Left cardiac atrium (tissue), 4 donors: ENCODE data around the gene SYT7. TPM values are rescaled to one million over a fixed set of nuclear protein-coding genes. Genes with fewer than 3 reads are reported as not detected.

Experiments used
- ATAC-seq, 2 donors: fragments of 200-7000 bp; cut with Tn5 transposase; one replicate each; pipeline ENCODE4 v1.9.1; 2020; ENCODE audit warnings: mild to moderate bottlenecking in 2 of 2, moderate library complexity in 2 of 2
- DNase-seq: peaks from one replicate; pipeline ENCODE4 v3.0.0-alpha.2; 2020
- intact Hi-C, 2 donors: fragments of 100-400 bp; cut with DNase I; formaldehyde crosslinking; loops; one replicate each; pipeline versions ENCODE4 v1.14.1 to v1.15.1; 2022 to 2023
- total RNA-seq, 2 donors: library from RNA; stranded (reverse); fragmentation: NEBNext Ultra II Directional; extraction: Animal tissue kit (Norgen Biotek cat#: 25700); gene quantifications; one replicate each; pipeline ENCODE4 v1.2.1, GENCODE V29; 2021
- donor health status: DM: no; HTN: yes; CAD: no.
- donor health status: DM: no; HTN: yes; CAD: no; lungs with severe emphysema.
- donor health status: DM: yes; HTN: yes; CAD: no.
- donor health status: Dilated cardiomyopathy.

The SYT7 gene
- total RNA-seq, 2 donors from 2014 or later: 36.7 to 39.7 TPM

GRCh38 chr11:61511383-61511782 is 69.5 kb downstream of the SYT7 start:
- intact Hi-C loops: no loop called here
- no peak for DNase-seq
- no peak for ATAC-seq

DNA sequence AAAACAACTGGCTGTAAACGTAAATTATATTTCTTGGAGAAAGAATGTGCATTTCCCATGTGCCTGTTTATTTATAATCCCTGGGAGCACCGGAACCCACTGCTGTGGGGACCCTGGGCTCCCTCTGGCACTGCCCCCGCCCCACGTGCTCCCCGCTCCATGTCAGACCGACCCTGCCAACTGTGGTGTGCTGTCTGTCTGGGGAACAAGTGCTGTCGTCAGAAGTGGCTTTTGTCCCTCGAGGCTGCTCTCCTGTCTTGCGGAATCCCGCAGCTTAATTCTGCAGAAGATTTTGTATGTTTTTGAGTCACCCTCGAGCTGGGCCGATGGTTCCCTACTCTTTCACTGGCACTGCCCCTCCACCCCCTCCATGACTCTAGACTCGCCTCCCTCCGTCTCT is 69.9 kb downstream of the SYT7 start:
- no peak for DNase-seq
- intact Hi-C loops: no loop called here

GRCh38 chr11:61510166-61510919 is 70.5 kb downstream of the SYT7 start:
- intact Hi-C loops: no loop called here
- DNase-seq: no peak

More for the DNA sequence above, 69.9 kb downstream of the SYT7 start:
- no peak for ATAC-seq

GRCh38 chr11:61509043-61510029 is 71.5 kb downstream of the SYT7 start:
- peak; percentile 88 to 89 for ATAC-seq
- intact Hi-C loops: no loop called here
- DNase-seq: peak; percentile 70

More at GRCh38 chr11:61510166-61510919, 70.5 kb downstream of the SYT7 start:
- no peak for ATAC-seq

DNA sequence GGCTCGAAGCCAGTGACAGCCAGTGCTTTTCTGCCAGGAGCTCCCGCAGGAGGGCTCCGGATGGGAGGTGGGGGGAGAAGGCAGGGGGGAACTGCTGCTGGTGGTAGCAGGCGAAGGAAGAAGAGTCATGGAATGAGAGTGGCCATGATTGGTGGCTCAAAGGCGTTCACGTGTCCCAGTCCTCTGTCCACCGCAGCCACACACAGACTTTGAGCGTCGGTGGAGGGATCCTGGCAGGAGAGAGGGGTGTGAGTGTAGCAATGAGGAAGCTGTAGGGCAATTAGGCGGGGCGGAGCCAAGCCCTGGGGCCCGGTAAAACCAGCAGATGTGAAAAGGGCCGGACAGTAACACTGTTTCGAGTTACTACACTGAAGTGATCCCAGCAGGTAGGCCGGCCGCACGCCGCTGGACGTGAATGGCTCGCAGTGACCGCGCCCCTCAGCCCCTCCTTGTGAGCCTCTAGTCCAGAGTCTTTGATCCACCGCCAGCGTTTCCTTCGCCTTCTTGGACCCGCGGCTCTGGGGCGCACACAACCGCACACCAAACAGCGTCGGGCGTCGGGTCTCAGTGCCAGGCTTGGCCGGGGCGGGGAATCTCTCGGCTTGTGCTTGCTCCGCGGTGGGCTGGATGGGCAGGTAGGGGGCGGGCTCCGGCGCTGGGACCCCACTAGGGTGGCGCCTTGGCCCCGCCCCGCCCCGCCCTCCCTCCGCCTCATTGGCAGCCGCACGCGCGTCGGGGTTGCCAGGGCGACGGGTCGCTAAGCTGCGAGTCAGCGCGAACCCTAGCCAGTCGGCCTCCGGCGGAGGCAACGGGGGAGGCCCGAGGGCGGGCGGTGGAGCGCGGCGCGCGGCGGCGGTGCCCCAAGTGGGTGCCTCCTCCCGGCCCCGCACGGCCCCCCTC is 72.7 kb downstream of the SYT7 start, which contains the start of gene LRRC10B:
LRRC10B (plus strand) TSS at position 788 of the 900 bp plus-strand sequence. CDS start 250 bp downstream, outside the sequence.
- DNase-seq (no peak), ATAC-seq (no peak)
- intact Hi-C loops: no loop called here

DNA sequence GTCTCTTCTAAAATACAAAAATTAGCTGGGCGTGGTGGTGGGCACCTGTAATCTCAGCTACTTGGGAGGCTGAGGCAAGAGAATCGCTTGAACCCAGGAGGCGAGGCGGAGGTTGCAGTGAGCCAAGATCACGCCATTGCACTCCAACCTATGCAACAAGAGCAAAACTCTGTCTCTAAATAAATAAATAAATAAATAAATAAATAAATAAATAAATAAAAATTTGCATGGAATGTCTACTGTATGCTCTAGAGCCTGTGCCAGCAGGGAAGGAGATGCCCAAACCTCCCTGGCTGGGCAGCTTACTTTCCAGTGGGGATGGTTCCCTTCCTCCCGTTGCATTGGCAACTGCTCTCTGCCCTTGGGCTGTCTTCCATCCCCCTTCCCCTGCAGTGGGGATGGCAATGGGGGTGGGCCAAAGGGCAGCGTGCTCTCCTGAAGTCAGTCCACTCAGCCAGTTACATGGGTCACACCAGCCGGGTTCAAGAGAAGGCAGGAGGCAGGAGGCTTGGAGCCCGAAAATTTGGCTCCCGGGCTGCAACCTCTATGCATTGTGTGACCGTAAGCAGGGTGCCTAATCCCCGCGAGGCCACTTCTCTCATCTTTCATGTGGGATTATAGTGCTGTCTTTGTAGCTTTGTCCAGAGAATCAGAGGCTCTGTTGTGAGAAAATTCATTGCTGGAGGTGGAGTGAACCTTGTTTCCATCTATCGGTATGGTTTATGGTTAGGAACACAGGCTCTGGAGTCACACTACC is 73.7 kb downstream of the SYT7 start:
- intact Hi-C loops: no loop called here
- no peak for DNase-seq
- no peak for ATAC-seq

- intact Hi-C loops: no loop called here
- DNase-seq (no peak), ATAC-seq (no peak)
Measured at GRCh38 chr11:61505640-61506155, 75.2 kb downstream of the SYT7 start.

- ATAC-seq: no peak
- DNase-seq: no peak
- intact Hi-C loops: no loop called here
Measured at GRCh38 chr11:61505106-61505505, 75.8 kb downstream of the SYT7 start.

DNA sequence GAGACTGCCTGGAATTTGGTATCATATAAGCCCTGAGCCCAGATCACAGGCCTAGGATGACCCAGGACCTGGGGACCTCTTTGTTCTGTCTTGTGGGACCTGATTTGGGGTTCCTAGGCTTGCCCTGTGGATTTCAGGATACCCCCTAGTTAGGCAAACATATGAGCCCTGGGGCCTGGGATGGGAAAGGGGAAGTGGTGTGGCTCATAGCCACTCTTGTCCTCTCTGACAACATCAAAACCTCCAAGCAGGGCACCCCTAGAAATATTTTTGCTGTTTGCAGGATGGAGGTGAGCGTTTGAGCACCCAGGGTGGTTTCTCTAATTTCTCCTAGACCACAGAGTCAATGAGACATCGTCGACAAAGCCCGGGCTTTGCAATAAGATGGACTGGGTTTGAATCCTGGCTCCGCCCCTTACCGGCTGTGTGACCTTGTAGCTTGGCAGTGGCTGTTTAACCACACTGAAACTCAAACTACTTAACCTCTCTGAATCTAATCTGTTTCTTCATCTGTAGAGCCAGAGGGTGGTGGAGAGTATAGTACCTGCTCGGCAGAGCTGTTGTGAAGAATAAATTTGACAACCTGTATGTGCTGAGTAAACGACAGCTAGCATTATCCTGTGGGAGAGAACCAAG is 77.6 kb downstream of the SYT7 start:
- DNase-seq (no peak), ATAC-seq (no peak)
- intact Hi-C loops: no loop called here

DNA sequence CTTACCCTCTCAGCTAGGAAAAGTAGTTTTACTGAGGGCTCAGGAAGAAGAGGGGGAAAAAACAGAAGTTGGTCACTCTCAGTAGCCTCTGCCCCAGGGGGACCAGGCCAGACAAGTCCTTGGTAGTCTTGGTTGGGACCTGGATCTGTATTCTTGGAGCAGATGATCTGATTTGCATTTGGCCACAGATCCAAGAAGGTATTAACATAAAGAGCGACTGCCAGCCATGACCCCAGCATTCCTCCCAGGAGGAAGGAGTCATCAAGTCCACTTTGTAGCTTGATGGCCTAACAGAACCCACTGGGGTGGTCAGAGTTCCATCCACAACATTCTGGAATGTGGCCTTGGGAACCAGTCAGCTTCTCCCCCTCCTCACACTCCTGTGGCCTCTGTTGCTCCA is 78.4 kb downstream of the SYT7 start:
- no peak for ATAC-seq
- intact Hi-C loops: no loop called here
- DNase-seq: no peak

GRCh38 chr11:61499816-61500491 is 80.9 kb downstream of the SYT7 start:
- intact Hi-C loops: no loop called here
- no peak for ATAC-seq
- no peak for DNase-seq

DNA sequence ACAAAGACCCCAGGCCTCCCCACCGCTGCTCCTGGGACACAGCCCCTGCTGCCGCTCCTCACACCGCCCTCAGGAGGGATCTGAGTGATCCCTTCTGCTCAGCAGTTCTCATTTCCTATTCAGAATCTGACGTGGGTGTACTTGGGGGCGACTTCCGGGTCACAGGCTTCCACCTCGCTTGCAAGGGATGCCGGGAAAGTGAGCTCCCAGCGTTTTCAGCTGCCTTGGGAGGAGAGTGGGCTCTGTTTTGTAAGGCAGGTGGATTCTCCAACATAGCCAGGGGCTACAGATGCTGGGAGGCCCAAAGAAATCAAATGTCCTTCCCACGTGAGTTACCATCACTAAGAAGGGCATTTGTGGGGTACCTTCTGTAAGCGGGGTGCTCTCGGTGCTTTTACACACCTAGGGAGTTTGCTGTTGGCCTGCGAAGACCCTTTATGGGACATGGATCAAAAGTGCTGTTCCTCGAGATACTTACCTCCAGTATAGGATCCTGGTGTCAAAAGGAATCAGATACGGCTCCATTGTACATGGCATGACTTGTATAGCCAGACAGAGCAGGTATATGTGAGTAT is 82.0 kb downstream of the SYT7 start:
- no peak for ATAC-seq
- no peak for DNase-seq
- intact Hi-C loops: no loop called here

- DNase-seq (no peak), ATAC-seq (no peak)
- intact Hi-C loops: no loop called here
Measured at GRCh38 chr11:61497876-61498275, 83.0 kb downstream of the SYT7 start.

DNA sequence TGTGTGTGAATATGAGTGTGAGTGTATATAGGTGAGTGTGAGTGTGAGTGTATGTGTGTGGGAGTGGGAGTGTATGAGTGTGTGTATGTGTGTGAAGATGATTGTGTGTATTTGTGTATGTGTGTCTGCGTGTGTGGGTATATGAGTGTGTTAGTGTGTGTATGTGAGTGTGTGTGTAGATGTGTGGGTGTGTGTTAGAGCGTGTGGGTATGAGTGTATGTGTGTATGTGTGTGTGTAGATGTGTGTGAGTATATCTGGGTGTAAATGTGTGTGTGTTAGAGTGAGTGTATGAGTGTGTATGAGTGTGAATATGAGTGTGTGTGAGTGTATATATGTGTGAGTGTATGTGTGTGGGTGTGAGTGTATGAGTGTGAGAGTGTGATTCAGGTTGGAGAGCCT is 83.4 kb downstream of the SYT7 start:
- intact Hi-C loops: no loop called here
- no peak for ATAC-seq
- no peak for DNase-seq

- DNase-seq (no peak), ATAC-seq (no peak)
- intact Hi-C loops: no loop called here
Measured at GRCh38 chr11:61496602-61497400, 84.1 kb downstream of the SYT7 start.
